NAMALWA (cell line): ENCODE data around the gene PPP2R2C.

Source experiments
- DNase-seq: peaks from one replicate; pipeline ENCODE4 v3.0.0-alpha.2; 2015; ENCODE audit warnings: low spot score

The PPP2R2C gene

DNA sequence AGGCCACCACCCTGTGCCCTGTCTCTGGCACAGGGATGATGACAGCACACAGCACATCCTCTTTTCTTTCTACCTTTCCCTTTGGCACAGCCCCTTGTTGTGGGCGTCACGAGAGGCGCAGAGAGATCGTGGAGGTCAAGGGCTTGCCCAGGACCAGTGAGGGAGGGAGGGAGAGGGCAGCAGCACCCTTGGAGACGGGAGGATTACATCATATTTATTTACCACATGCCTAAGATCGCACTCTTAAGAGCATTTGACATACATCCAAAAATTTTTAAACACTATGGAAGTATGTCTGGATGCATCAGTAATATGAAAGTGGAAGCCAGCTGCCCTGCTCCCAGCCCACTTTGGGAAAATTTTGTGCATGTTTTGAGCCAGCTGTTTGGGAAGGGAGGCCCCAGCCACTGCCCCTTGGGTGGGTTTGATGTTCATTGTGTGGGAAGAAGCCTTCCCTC is 190.1 kb downstream of the PPP2R2C start:
- no peak for DNase-seq

- no peak for DNase-seq
Observed at GRCh38 chr4:6281436-6282313, 190.7 kb downstream of the PPP2R2C start.

DNA sequence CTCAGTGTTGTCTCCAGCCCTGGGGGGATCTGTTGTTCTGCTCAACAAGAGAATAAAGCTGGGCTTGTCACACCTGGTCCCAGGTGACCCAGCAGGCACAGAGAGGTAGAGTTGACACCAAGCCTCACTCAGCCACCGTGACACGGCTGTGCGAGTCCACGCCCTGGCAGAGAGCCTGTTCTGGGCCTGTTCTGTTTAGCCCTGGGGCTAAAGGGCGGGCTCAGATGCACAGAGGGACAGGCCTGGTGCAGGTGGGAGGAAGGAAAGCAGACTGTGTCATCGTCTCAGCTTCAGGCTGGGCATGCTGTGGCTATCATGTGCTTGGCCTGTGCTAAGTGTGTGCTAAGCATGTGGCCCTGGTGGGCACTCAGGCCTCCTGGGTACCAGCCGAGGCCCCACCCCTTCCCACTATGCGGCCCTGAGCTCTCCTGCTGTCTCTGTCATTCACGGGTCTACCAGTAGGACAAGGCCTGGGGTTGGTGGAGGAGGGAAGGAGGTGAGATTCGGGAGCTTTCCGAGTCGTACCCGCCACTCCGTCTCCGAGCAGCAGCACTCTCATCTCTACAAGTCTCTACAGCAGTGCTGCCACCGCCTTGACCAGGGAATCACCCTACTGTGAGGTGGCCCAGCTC is 191.9 kb downstream of the PPP2R2C start:
- DNase-seq, result no peak

DNA sequence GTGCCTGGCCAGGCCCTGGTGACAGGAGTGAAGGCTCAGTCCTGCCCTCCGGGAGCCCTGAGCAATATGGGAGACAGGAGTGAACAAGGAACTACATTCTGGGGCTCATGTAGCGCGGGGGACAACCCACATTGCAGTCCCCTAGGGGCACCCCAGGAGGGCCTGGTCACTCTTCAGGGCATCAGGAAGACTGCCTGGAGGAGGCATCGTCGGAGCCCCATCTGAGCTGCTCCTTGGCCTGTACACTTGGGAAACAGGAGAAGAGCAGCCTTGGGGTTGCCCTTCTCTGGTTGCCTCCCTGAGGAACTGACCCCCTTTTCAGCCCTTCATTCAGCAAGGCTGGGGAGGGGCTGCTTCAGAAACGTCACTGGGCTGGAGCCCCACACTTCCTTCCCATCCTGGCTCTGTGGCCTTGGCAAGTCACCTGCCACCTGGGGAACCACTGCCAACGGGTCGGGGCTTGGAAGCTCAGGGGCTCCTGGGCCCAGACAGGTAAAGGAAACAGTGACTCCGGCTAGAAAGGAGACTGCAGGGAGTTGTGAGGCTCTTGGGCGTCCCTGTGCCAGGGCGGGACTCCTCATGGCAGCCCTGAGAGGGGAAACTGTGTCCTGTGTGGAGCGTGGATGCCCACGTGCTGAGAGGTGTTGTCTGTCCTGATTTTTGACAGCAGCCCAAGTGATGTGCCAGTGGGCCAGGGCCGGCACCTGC is 192.7 kb downstream of the PPP2R2C start:
- DNase-seq, result no peak

- no peak for DNase-seq
Observed at GRCh38 chr4:6278801-6279197, 193.6 kb downstream of the PPP2R2C start.

GRCh38 chr4:6277935-6278800 is 194.2 kb downstream of the PPP2R2C start:
- DNase-seq, result no peak

DNA sequence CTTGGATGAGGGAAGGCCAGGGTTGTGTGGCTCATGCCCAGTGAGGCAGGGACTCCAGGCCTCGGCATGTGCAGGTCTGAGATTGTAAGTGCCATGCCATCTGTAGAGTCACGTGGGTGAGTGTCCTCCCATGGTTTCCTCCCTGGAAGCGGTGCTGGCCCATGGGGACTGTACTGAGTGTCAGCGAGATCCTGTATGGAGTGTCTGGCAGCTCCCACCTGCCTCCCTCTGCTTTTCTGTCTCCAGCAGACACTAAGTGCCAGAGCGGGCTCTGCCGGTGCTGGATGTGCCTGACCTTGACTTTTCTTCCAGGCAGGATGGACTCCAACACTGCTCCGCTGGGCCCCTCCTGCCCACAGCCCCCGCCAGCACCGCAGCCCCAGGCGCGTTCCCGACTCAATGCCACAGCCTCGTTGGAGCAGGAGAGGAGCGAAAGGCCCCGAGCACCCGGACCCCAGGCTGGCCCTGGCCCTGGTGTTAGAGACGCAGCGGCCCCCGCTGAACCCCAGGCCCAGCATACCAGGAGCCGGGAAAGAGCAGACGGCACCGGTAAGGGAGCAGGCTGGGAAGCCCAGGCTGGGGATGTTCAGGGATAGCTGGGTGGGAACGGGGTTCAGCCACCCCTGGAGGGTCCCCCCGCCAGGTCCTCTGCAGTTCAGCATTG is 195.1 kb downstream of the PPP2R2C start:
- DNase-seq, result no peak

- DNase-seq, result no peak
Observed at GRCh38 chr4:6275898-6276806, 196.3 kb downstream of the PPP2R2C start.

- no peak for DNase-seq
Observed at GRCh38 chr4:6275351-6275750, 197.1 kb downstream of the PPP2R2C start.

DNA sequence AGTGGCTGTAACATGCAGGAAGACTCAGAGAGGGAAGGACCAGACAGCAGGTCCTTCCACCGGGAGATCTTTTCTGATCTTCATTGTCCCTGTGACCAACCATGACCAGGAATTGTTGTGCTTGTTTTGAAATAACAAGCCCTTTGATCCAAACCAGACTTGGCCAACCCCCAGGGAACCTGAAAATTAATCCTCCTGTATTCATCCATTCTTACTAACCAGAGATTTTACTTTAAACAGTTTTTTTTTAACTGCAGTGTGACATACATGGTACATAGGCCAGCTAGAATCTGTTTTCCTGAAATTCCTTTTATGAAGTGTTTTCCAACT is 198.8 kb downstream of the PPP2R2C start:
- DNase-seq, result no peak

- no peak for DNase-seq
Observed at GRCh38 chr4:6272863-6273660, 199.4 kb downstream of the PPP2R2C start.

DNA sequence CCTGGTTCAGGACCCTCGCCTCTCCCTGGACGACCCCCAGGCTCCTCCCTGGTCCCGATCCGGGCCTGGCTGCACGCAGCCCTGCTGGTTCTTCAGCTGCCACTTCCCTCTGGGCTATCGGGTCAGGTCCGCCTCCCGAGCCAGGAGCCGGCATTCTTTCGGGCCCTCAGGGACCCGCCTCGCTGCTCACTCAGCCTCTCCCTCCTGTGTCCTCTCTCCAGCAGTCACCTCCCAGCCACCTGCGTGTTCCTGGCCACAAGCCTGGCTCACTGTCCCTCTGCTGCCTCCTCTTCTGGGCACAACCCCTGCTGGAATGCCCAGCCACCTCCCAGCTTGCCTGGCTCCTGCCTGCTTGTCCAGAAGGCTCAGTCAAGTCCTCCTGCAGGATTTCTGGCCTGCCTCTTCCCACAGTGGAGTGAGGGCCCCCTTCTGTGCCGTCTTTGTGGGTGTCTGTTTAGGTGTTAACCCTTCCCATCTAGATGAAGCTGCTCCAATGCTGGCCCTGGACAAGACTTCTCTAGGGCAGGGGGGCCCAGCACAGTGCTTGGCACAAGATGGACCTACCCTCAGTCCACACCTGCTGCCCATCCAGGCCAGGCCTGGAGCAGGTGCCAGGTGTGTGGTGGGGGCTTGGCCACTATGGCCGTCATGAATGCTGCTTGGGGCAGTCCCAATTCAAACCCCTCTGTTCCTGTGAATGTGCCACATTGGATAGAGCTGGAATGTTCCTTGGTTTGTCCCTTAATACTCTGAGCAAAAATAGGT is 200.5 kb downstream of the PPP2R2C start:
- no peak for DNase-seq

- no peak for DNase-seq
Observed at GRCh38 chr4:6271206-6271605, 201.2 kb downstream of the PPP2R2C start.

DNA sequence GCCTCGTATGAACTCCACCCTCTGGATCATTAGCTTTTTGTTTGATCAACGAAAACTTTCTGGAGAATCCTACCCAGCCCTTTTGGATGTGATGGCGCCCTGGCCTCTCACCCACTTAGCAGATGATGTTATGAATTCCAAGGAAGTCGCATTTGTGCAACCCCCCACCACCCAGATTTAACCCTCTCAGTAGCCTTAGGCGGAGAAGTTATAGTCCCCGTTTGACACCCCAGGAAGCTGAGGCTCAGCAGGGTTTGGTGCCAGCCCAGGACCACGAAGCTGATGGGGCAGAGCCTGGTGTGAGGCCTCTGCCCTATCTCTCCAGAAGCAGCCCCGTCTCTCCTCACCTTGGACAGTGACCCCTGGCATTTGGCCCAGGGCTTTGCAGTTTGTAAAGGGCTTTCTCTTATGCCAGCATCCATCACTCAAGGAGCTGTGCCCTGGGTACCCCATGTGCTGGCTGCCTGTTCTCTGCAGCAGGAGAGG is 201.7 kb downstream of the PPP2R2C start:
- no peak for DNase-seq
